Measurements from ENCODE around the gene CASP9.

Gene CASP9

GRCh38 chr1:15557594-15557993 is 33.6 kb upstream of the CASP9 start:
- DNase-seq (ENCODE audit: low read depth): no peak
- no peak for TF ChIP-seq CTCF (conservative IDR thresholded peaks at IDR 0.05; ENCODE audit: low read length)
- no peak overlapping the region for H3K4me3 ChIP-seq (ENCODE audit: low read length)

GRCh38 chr1:15557008-15557407 is 33.0 kb upstream of the CASP9 start:
- no peak overlapping the region for H3K4me3 ChIP-seq (ENCODE audit: low read length)
- TF ChIP-seq CTCF (conservative IDR thresholded peaks at IDR 0.05; ENCODE audit: low read length): no peak
- DNase-seq (ENCODE audit: low read depth): no peak

DNA sequence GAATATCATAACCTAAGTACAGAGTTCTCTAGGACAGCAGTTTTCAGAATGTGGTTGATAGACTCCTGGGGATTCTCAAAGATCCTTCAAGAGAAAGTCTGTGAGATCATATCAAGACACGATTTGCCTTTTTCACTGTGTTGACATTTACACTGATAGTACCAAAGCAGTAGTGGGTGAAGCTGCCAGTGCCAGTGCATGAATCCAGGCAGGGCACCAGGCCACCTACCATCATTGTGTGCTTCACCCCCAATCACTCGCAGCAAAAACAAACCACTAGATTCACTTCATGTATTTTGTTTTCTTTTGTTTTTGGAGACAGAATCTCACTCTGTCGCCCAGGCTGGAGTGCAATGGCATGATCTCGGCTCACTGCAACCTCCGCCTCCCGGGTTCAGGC is 26.6 kb upstream of the CASP9 start:
- no peak overlapping the region for H3K4me3 ChIP-seq (ENCODE audit: low read length)
- TF ChIP-seq CTCF (conservative IDR thresholded peaks at IDR 0.05; ENCODE audit: low read length): no peak

GRCh38 chr1:15546641-15547040 is 22.6 kb upstream of the CASP9 start:
- no peak for DNase-seq (ENCODE audit: low read depth)
- no peak overlapping the region for H3K4me3 ChIP-seq (ENCODE audit: low read length)
- TF ChIP-seq CTCF (conservative IDR thresholded peaks at IDR 0.05; ENCODE audit: low read length): no peak

More for the DNA sequence above, 26.6 kb upstream of the CASP9 start:
- DNase-seq (ENCODE audit: low read depth): no peak

- peak; percentile 67 for DNase-seq (ENCODE audit: low read depth)
- H3K4me3 ChIP-seq (ENCODE audit: low read length): no peak overlapping the region
- TF ChIP-seq CTCF (conservative IDR thresholded peaks at IDR 0.05; ENCODE audit: low read length): no peak
Measured at GRCh38 chr1:15543589-15544568, 19.9 kb upstream of the CASP9 start.

- no peak for DNase-seq (ENCODE audit: low read depth)
- TF ChIP-seq CTCF (conservative IDR thresholded peaks at IDR 0.05; ENCODE audit: low read length): no peak
- H3K4me3 ChIP-seq (ENCODE audit: low read length): no peak overlapping the region
Measured at GRCh38 chr1:15543251-15543588, 19.2 kb upstream of the CASP9 start.

All from AG10803 (cell line).